Activated CD4-positive, alpha-beta T cell treated with anti-CD3 and anti-CD28 coated beads for 1 hour (primary cell): ENCODE results near the gene GUCY1A1.

Experiments used
- DNase-seq: peaks from one replicate; pipeline ENCODE4 v3.0.0-alpha.2; 2020

The GUCY1A1 gene

GRCh38 chr4:155745984-155746383, 79.3 kb downstream of the GUCY1A1 start:
- no peak for DNase-seq

- DNase-seq: no peak
These were observed 81.4 kb downstream of the GUCY1A1 start for GRCh38 chr4:155748039-155748438.

GRCh38 chr4:155749041-155749440, 82.4 kb downstream of the GUCY1A1 start:
- no peak for DNase-seq

- DNase-seq: no peak
These were observed 84.9 kb downstream of the GUCY1A1 start for GRCh38 chr4:155751569-155751968.

- DNase-seq: no peak
These were observed 91.2 kb downstream of the GUCY1A1 start for GRCh38 chr4:155757745-155758265.

- DNase-seq: peak; percentile 40
These were observed 92.1 kb downstream of the GUCY1A1 start, which contains the start of gene GUCY1B1 for GRCh38 chr4:155758481-155759371. GUCY1B1 (plus strand) TSS chr4:155759021; CDS start chr4:155759141, 120 bp downstream.

- no peak for DNase-seq
These were observed 93.0 kb downstream of the GUCY1A1 start for GRCh38 chr4:155759372-155760252.

GRCh38 chr4:155761047-155761446, 94.4 kb downstream of the GUCY1A1 start:
- no peak for DNase-seq

GRCh38 chr4:155761916-155762315, 95.3 kb downstream of the GUCY1A1 start:
- DNase-seq: no peak

GRCh38 chr4:155762334-155762733, 95.7 kb downstream of the GUCY1A1 start:
- no peak for DNase-seq

- DNase-seq: no peak
These were observed 96.9 kb downstream of the GUCY1A1 start for GRCh38 chr4:155763551-155763950.

GRCh38 chr4:155765149-155765548, 98.5 kb downstream of the GUCY1A1 start:
- no peak for DNase-seq

GRCh38 chr4:155766622-155767021, 100.0 kb downstream of the GUCY1A1 start:
- no peak for DNase-seq

GRCh38 chr4:155768370-155768769, 101.7 kb downstream of the GUCY1A1 start:
- no peak for DNase-seq

GRCh38 chr4:155769090-155769489, 102.4 kb downstream of the GUCY1A1 start:
- no peak for DNase-seq

GRCh38 chr4:155772459-155773195, 106.0 kb downstream of the GUCY1A1 start:
- no peak for DNase-seq

GRCh38 chr4:155773196-155773800, 106.7 kb downstream of the GUCY1A1 start:
- no peak for DNase-seq

GRCh38 chr4:155774033-155774432, 107.4 kb downstream of the GUCY1A1 start:
- DNase-seq: no peak

GRCh38 chr4:155777971-155778735, 111.5 kb downstream of the GUCY1A1 start:
- DNase-seq: no peak

GRCh38 chr4:155780775-155781174, 114.1 kb downstream of the GUCY1A1 start:
- DNase-seq: no peak

GRCh38 chr4:155781249-155781831, 114.7 kb downstream of the GUCY1A1 start:
- DNase-seq: no peak
